Astrocyte of the cerebellum (primary cell): ENCODE results near the gene ERAL1.

Source experiments
- DNase-seq: peaks from one replicate; pipeline ENCODE4 v3.0.0-alpha.2; 2011; ENCODE audit warnings: low read depth
- H3K4me3 ChIP-seq: 2 replicates; pipeline ENCODE4 v1.5.1; 2011; ENCODE audit warnings: mild to moderate bottlenecking, low read depth, low read length, moderate library complexity
- CTCF ChIP-seq: IDR thresholded peaks from 2 replicates; pipeline ENCODE4 v1.5.1; 2012; ENCODE audit warnings: low read length, low read depth, moderate library complexity, mild to moderate bottlenecking; ENCODE audit errors: missing control alignments
- in situ Hi-C: cut with HindIII; loops from 2 replicates; pipeline ENCODE4 v1.10.0; 2017; ENCODE audit warnings: low sequenced_read_pairs

Gene ERAL1

GRCh38 chr17:28849281-28849680 lies 5.5 kb upstream of the ERAL1 start:
- no peak for TF ChIP-seq CTCF
- in situ Hi-C loops = no loop called here
- no peak overlapping the region for H3K4me3 ChIP-seq
- DNase-seq = no peak

- no peak overlapping the region for H3K4me3 ChIP-seq
- DNase-seq = no peak
- TF ChIP-seq CTCF = no peak
- in situ Hi-C loops = no loop called here
Measured at GRCh38 chr17:28853295-28853694, 1.5 kb upstream of the ERAL1 start.

GRCh38 chr17:28855336-28855679 lies 492 bp downstream of the ERAL1 start:
- in situ Hi-C loops = no loop called here
- DNase-seq = no peak
- TF ChIP-seq CTCF = no peak
- peak overlapping the region; percentile 90 for H3K4me3 ChIP-seq

DNA sequence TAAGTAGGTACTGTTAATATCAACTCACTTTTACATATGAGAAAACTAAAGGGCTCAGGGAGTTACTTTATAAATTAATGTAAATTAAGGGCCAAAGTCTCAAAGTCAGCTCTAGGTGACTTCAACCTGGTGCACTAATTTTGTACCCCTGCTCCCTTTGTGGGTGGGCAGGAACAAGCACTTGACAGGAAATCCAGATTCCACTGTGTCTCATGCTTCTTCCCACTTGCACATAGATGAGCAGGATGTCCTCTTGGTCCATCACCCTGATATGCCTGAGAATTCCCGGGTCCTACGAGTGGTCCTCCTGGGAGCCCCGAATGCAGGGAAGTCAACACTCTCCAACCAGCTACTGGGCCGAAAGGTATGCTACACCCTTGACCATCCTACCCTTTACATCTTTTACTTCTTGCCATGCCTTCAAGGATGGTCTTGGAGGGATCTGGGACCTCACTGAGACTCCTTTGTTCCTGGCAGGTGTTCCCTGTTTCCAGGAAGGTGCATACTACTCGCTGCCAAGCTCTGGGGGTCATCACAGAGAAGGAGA lies 1.3 kb downstream of the ERAL1 start:
- TF ChIP-seq CTCF = no peak
- no peak for DNase-seq
- in situ Hi-C loops = no loop called here
- no peak overlapping the region for H3K4me3 ChIP-seq

DNA sequence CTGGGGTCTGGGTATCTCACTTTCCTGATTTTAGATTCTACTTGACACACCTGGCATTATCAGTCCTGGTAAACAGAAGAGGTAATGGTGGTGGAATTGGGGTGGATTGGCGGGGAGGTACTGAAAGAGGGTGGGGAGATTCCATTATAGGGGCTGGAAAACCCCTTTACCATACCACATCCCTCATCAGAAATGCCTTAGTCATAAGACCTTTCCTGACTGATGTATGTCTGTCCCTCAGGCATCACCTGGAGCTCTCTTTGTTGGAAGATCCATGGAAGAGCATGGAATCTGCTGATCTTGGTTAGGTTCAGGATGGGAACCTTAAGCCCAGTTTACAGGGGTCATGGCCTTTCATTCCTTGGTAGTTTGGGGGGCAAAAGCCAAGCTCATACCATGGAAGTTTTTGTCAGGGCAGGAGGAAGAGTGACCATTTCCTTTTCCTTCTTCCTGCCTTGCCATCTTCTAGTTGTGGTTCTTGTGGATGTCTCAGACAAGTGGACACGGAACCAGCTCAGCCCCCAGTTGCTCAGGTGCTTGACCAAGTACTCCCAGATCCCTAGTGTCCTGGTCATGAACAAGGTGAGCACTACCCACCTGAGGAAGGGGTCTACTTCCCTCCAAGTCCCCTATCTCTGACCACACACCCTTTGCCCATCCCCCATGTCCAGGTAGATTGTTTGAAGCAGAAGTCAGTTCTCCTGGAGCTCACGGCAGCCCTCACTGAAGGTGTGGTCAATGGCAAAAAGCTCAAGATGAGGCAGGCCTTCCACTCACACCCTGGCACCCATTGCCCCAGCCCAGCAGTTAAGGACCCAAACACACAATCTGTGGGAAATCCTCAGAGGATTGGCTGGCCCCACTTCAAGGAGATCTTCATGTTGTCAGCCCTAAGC lies 3.3 kb downstream of the ERAL1 start:
- no peak overlapping the region for H3K4me3 ChIP-seq
- no peak for DNase-seq
- in situ Hi-C loops = no loop called here
- no peak for TF ChIP-seq CTCF

DNA sequence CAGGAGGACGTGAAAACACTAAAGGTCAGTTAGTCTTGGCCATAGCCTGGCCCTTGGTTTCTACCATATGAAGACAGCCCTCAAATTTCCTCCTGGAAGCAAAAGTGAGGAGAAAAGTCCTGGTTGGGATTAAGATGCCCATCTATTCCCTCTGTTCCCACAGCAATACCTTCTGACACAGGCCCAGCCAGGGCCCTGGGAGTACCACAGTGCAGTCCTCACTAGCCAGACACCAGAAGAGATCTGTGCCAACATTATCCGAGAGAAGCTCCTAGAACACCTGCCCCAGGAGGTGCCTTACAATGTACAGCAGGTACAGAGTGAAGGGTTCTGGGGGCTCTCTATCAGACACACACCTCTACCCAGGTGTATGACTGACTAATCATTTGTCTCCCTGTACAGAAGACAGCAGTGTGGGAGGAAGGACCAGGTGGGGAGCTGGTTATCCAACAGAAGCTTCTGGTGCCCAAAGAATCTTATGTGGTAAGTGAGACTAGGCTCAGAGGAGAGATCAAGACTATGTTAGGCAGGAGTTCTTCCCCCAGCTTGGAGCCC lies 4.1 kb downstream of the ERAL1 start:
- in situ Hi-C loops = no loop called here
- TF ChIP-seq CTCF = no peak
- H3K4me3 ChIP-seq = no peak overlapping the region
- DNase-seq = no peak
